Measurements from ENCODE around the gene SBK2. TPM values are rescaled to one million over a fixed set of nuclear protein-coding genes. Genes with fewer than 3 reads are reported as not detected.

The SBK2 gene
- total RNA-seq, 1 experiment from 2014 or later: 3.5 TPM

DNA sequence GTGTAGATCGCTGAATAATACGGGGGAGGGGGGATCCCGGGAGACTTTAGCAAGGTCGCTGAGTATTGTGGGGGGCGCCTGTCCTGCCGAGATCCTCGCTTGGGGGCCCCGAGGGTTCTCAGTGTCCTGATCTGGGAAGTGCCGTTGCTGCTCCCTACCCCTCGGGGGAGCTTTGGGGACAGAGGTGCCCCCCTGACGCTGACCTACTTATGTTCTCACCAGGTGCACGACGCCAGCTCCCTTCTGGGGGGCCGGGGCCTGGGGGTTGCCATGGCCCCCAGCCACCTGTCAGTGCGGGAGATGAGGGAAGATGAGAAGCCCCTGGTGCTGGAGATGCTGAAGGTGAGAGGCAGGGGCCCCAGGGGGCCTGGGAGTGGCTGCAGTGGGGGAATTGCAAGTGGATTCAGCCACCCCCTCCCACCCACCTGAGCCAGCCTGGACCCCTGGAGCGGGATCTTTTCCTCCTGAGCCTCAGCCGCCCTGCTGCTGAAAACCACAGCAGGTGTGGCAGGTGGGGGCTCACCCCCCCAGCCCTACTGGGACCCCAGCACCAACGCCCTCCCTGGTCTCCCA, 51.4 kb downstream of the SBK2 start:
- POLR2A ChIA-PET (ENCODE audit: unreplicated experiment): interaction anchor here (0.6 to 0.8 kb wide), 3 partner anchors 9 to 158 kb away, joined by 3 to 8 read pairs (median 5); partner anchors contain the start of gene ZNF581
- Histone ChIP-seq H4K20me1 (ENCODE audit: insufficient read depth) (no peaks in the 10 kb centered on the region; the same call in 1 of the 2 replicates), H3K9me3 (ENCODE audit: insufficient read depth, low read depth) (no peaks in the 10 kb centered on the region), H3K9me2 (ENCODE audit: insufficient read depth) (no peaks in the 10 kb centered on the region), H3K27ac (no peak overlapping the region), H3K27me3 (ENCODE audit: insufficient read depth, low read depth) (no peaks in the 10 kb centered on the region), H3K36me3 (ENCODE audit: low read depth) (no peaks in the 10 kb centered on the region), H3K4me2 (peak overlapping the region; percentile 96), H2AFZ (peak overlapping the region; percentile 75), H3K4me3 (peak overlapping the region; percentile 90), H3K79me2 (ENCODE audit: low read depth) (no peaks in the 10 kb centered on the region; the same call in 1 of the 2 replicates), H3F3A (ENCODE audit: insufficient read depth, low read depth) (peaks cover 26% of the 10 kb centered on the region; the same call in 1 of the 2 replicates), H3K4me1 (replicated peaks; ENCODE audit: insufficient read depth) (peaks cover 21% of the 10 kb centered on the region)
- BruUV-seq (replicated peaks): TSS peak; percentile 60
- no peak for DNase-seq
- CTCF ChIA-PET: interaction anchor here (0.6 kb wide), 1 partner anchor 96 kb away, joined by 3 read pairs; no protein-coding TSS in a partner anchor
- TF ChIP-seq, protein P1, sequence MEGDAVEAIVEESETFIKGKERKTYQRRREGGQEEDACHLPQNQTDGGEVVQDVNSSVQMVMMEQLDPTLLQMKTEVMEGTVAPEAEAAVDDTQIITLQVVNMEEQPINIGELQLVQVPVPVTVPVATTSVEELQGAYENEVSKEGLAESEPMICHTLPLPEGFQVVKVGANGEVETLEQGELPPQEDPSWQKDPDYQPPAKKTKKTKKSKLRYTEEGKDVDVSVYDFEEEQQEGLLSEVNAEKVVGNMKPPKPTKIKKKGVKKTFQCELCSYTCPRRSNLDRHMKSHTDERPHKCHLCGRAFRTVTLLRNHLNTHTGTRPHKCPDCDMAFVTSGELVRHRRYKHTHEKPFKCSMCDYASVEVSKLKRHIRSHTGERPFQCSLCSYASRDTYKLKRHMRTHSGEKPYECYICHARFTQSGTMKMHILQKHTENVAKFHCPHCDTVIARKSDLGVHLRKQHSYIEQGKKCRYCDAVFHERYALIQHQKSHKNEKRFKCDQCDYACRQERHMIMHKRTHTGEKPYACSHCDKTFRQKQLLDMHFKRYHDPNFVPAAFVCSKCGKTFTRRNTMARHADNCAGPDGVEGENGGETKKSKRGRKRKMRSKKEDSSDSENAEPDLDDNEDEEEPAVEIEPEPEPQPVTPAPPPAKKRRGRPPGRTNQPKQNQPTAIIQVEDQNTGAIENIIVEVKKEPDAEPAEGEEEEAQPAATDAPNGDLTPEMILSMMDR (conservative IDR thresholded peaks at IDR 0.05): no peak
- TF ChIP-seq EZH2 (IDR thresholded peaks at IDR 0.05; ENCODE audit: low read depth): no peak
- intact Hi-C loops (cut with micrococcal nuclease; ENCODE audit: unreplicated experiment): no loop called here

DNA sequence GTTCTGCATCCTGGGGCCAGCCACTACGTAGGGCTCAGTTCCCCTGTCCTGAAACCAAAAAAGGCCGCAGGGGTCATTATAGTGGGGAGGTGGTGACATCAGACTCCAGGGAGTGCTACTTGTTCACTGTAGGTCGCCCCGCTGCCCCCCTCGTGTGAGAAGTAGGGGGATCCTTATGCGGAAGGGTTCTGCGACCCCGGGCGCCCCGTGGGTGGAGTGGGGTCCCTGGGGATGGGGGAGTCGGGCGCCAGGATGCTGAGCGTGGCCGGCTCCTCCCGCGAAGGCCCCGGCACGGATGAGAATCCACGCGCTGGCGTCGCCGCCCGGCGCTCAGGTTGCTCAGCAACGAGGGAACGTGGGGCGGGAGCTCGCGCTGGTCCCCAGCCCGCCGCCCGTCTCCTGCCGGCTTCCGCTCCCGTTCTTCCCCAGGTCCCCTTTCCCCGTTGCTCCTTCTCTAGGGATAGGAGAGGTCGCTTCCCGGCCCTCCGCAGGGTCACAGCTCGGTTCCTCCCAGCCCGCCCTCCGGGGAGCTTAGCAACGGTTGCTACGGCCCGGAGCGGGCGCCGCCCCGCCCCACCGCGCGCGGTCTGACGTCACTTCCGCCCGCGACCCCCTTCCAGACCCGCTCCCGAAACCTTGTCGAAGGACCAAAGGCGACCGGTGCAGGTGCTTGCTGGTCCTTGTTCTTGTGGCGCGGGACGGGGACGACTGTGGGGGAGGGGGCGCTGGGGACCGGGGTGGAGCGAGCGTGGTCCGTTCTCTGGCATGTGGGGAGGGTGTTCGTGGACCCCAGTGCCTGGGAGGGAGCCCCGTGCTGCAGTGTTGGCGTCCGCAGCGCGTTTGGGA, 52.1 kb downstream of the SBK2 start, which contains the start of gene NAT14:
TSS of gene NAT14 (plus strand) at position 596 of the 846 bp plus-strand sequence. CDS start 521 bp downstream, outside the sequence.
- Histone ChIP-seq H4K20me1 (ENCODE audit: insufficient read depth) (peaks cover under 1% of the 10 kb centered on the region; the same call in 1 of the 2 replicates), H3K79me2 (ENCODE audit: low read depth) (peaks cover 1% of the 10 kb centered on the region; the same call in 1 of the 2 replicates), H2AFZ (peak within 1 kb of the TSS; percentile 75), H3K27me3 (ENCODE audit: insufficient read depth, low read depth) (no peaks in the 10 kb centered on the region), H3K4me2 (peak within 1 kb of the TSS; percentile 96), H3K4me3 (peak within 1 kb of the TSS; percentile 90), H3K9me2 (ENCODE audit: insufficient read depth) (no peaks in the 10 kb centered on the region), H3F3A (ENCODE audit: insufficient read depth, low read depth) (peaks cover 30% of the 10 kb centered on the region; the same call in 1 of the 2 replicates), H3K4me1 (replicated peaks; ENCODE audit: insufficient read depth) (peaks cover 21% of the 10 kb centered on the region), H3K9me3 (ENCODE audit: insufficient read depth, low read depth) (no peaks in the 10 kb centered on the region), H3K36me3 (ENCODE audit: low read depth) (no peaks in the 10 kb centered on the region), H3K27ac (no peak within 1 kb of the TSS)
- intact Hi-C loops (cut with micrococcal nuclease; ENCODE audit: unreplicated experiment): no loop called here
- TF ChIP-seq EZH2 (IDR thresholded peaks at IDR 0.05; ENCODE audit: low read depth): no peak
- TF ChIP-seq, protein P1 (conservative IDR thresholded peaks at IDR 0.05): no peak
- TSS peak; percentile 32 for BruUV-seq (replicated peaks)
- ChIA-PET POLR2A (ENCODE audit: unreplicated experiment) (interaction anchor here (0.5 to 0.8 kb wide), 6 partner anchors 8 to 416 kb away, joined by 3 to 8 read pairs (median 4); partner anchors contain the start of gene ZNF581), CTCF (interaction anchor here (0.6 kb wide), 1 partner anchor 96 kb away, joined by 3 read pairs; no protein-coding TSS in a partner anchor)
- peak in 1 of 2 experiments; percentile 78 for DNase-seq

All from PC-9 (cell line).